ENCODE measurements around the gene OR51I2.

The OR51I2 gene

DNA sequence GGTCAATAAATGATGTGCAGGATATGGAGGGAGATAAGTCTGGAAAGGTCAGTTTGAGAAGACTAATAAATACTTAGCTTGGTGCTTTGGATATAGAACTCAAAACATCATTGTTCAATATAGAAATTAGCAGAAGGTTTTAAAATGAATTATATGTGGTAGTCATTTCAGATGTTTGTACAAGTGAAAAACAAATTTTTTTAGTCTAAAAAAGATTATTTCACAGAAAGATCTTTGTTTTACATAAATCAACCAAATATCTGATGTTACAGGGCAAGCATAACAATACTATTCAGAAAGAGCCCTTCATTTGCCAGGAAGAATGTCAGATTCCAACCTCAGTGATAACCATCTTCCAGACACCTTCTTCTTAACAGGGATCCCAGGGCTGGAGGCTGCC is 39.3 kb downstream of the OR51I2 start, which contains the start of gene OR52D1:
TSS of gene OR52D1 (plus strand) at position 301 of the 400 bp plus-strand sequence. CDS start at position 323, 22 bp downstream.
- ATAC-seq (ENCODE audit: low read depth) (no peak), DNase-seq (ENCODE audit: low spot score in 2 of 2) (no peak)
- Mint-ChIP-seq H3K9me3 (no peaks in the 10 kb centered on the region), H3K4me3 (no peak within 1 kb of the TSS), H3K36me3 (no peaks in the 10 kb centered on the region), H3K27me3 (peaks cover 5% of the 10 kb centered on the region), H3K4me1 (peaks cover 2% of the 10 kb centered on the region), H3K27ac (no peak within 1 kb of the TSS)

- H3K36me3 Mint-ChIP-seq, result no peaks in the 10 kb centered on the region
- H3K27ac Mint-ChIP-seq, result no peak overlapping the region
- DNase-seq (ENCODE audit: low spot score in 2 of 2) (no peak), ATAC-seq (ENCODE audit: low read depth) (no peak)
- no peak overlapping the region for H3K4me3 Mint-ChIP-seq
- peaks cover 4% of the 10 kb centered on the region for H3K27me3 Mint-ChIP-seq
- H3K9me3 Mint-ChIP-seq, result no peaks in the 10 kb centered on the region
- peaks cover 2% of the 10 kb centered on the region for H3K4me1 Mint-ChIP-seq
Measured at GRCh38 chr11:5488798-5489399, 39.8 kb downstream of the OR51I2 start.

- H3K27me3 Mint-ChIP-seq, result peaks cover 4% of the 10 kb centered on the region
- H3K4me1 Mint-ChIP-seq, result peaks cover 2% of the 10 kb centered on the region
- H3K4me3 Mint-ChIP-seq, result no peak overlapping the region
- no peak overlapping the region for H3K27ac Mint-ChIP-seq
- no peaks in the 10 kb centered on the region for H3K9me3 Mint-ChIP-seq
- no peak for ATAC-seq (ENCODE audit: low read depth)
- DNase-seq (ENCODE audit: low spot score in 2 of 2), result no peak
- H3K36me3 Mint-ChIP-seq, result no peaks in the 10 kb centered on the region
Measured at GRCh38 chr11:5489576-5490357, 40.6 kb downstream of the OR51I2 start.

DNA sequence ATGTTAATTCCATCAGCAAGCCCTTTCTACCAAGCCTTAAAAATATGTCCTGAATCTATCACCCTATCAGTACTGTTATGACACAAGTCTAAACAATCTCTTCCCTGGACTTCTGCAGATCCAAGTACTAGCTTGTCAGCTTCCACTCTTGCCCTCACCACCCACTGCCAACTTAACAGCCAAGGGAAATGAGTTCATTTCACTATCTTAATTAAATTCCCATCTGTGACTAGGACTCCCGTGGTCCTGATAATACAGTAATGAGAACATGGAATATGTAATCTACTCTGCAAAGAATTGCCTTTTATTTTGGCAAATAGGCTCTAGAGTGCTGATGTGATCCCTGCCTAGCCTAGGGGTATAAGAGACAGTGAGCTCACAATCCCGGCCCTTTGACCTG is 50.5 kb downstream of the OR51I2 start:
- DNase-seq (ENCODE audit: low spot score in 2 of 2), result no peak
- H3K9me3 Mint-ChIP-seq, result no peaks in the 10 kb centered on the region
- no peak for ATAC-seq (ENCODE audit: low read depth)
- peaks cover 4% of the 10 kb centered on the region for H3K27me3 Mint-ChIP-seq
- no peaks in the 10 kb centered on the region for H3K36me3 Mint-ChIP-seq
- no peak overlapping the region for H3K27ac Mint-ChIP-seq
- no peaks in the 10 kb centered on the region for H3K4me1 Mint-ChIP-seq
- no peak overlapping the region for H3K4me3 Mint-ChIP-seq

DNA sequence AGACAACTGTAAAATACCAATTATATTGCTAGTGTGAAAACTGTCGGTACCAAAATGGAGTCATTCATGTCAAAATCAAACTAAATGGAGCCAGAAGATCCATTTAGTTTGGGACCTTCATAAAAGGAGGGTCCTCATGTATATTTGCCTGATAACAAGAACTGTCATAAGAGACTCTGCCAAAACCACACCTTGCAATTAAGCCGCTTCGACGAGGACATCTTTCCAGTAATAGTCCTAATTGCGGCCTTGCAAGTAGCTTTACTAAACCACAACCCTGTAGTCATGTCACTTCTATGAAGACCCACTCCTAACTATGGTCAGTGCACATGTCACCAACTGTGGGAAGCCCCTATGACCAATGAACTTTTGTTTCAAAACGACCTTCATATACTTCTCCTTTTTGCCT is 51.3 kb downstream of the OR51I2 start:
- Mint-ChIP-seq H3K27me3 (peaks cover 4% of the 10 kb centered on the region), H3K4me3 (no peak overlapping the region), H3K36me3 (no peaks in the 10 kb centered on the region), H3K27ac (no peak overlapping the region), H3K4me1 (no peaks in the 10 kb centered on the region), H3K9me3 (no peaks in the 10 kb centered on the region)
- DNase-seq (ENCODE audit: low spot score in 2 of 2) (no peak), ATAC-seq (ENCODE audit: low read depth) (no peak)

DNA sequence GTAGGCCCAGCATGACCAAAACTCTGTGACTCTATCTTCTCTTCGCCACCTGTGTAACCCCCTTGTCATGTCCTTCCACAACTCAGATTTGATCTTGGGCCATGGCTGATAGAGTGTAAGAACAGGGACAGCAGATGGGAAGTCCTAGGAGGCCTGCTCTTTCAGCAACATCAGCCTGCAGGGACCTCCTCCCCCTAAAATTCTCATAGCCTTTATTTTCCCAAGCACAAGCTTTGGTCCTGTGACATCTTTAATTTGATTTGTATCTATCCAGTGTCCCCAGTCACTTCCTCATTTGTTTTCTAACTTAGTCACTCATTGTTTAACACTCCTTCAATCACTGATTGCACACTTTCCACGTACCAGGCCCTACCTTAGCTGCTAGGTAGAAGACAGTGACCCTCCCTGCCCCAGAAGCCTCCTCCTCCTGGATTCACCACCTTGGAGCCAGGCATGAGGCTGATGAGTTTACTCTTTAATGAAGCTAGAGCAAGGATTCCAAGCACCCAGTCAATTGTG is 55.3 kb downstream of the OR51I2 start:
- Mint-ChIP-seq H3K27me3 (peaks cover 6% of the 10 kb centered on the region), H3K9me3 (no peaks in the 10 kb centered on the region), H3K36me3 (no peaks in the 10 kb centered on the region), H3K27ac (no peak overlapping the region), H3K4me1 (no peaks in the 10 kb centered on the region), H3K4me3 (no peak overlapping the region)
- DNase-seq (ENCODE audit: low spot score in 2 of 2) (no peak), ATAC-seq (ENCODE audit: low read depth) (no peak)

- Mint-ChIP-seq H3K27me3 (peaks cover 6% of the 10 kb centered on the region), H3K4me3 (no peak overlapping the region), H3K36me3 (no peaks in the 10 kb centered on the region), H3K4me1 (no peaks in the 10 kb centered on the region), H3K9me3 (no peaks in the 10 kb centered on the region), H3K27ac (no peak overlapping the region)
- no peak for DNase-seq (ENCODE audit: low spot score in 2 of 2)
- ATAC-seq (ENCODE audit: low read depth), result no peak
Measured at GRCh38 chr11:5505363-5506048, 56.4 kb downstream of the OR51I2 start.

All from memory B cell (primary cell).